Hair follicular keratinocyte (primary cell): ENCODE data around the gene CHTF8. TPM values are rescaled to one million over a fixed set of nuclear protein-coding genes. Genes with fewer than 3 reads are reported as not detected.

Source experiments
- total RNA-seq: library from RNA; depleted of rRNA; stranded (reverse); fragments of >200 nt; gene quantifications from 2 replicates; pipeline ENCODE4 v1.2.3, GENCODE V29; 2015

CHTF8 gene, protein sequence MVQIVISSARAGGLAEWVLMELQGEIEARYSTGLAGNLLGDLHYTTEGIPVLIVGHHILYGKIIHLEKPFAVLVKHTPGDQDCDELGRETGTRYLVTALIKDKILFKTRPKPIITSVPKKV
- total RNA-seq, result 53.3 and 61.4 TPM in 2 replicates

GRCh38 chr16:69132424-69133252 is at the start of gene CHTF8, which contains the start of gene UTP4:
TSS of gene CHTF8 (minus strand) at chr16:69132588. CDS start at chr16:69121458, 11,130 bp downstream.
TSS of gene UTP4 (plus strand) at chr16:69132649. CDS start at chr16:69133460, 811 bp downstream.

DNA sequence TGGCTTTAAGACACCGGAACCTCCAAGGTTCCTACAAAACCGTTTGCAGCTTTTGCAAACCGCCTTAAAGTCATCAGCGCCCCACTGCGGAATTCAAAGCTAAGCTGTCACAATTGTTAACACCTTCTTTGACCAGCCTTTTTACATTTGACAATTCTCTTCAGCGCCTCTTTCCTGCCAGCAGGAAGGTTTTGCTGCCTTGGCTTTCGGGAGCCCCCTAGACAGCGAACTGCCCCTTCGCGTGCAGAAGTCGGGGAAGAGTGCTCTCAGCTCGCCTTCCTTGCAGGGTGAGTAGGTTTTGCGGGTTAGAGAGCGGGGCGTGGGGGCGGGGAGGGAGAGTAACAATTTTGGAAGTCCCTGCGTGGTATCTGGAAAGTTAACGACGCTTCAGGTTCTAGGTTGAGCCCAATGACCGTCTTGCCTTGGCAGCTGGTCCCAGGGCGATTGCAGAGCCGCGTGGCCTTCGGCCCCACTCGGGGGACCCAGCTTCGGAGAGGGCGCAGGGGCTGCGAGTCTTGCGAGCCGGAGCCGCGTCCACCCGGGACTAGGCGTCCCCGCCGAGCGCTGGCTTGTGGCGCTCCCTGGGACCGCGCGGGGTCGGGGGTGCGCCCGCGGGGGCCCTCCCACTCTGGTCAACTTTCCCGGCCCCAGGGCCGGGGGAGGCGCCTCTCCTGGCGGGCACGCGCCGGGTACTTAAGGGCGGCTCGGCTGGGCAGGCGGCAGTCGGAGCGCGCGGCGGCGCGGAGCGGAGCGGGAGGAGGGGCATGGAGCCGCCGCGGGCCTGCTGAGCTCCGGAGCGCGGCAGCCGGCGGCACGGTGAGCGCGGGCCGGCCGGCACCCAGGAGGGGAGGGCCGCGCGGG is 26.7 kb downstream of the CHTF8 start, which contains the start of gene HAS3:
HAS3 (plus strand) TSS at position 153 of the 861 bp plus-strand sequence. CDS start 3,743 bp downstream, outside the sequence.

Other genes starting within 250 kb of the CHTF8 start
- gene HAS3, start 26.9 kb downstream of the CHTF8 start, total RNA-seq, result 58.4 and 75.7 TPM in 2 replicates
- gene UTP4, start 61 bp upstream of the CHTF8 start, total RNA-seq, result 16.6 and 36.1 TPM in 2 replicates
- 19.3 and 24.6 TPM in 2 replicates for gene SNTB2, start 54.6 kb upstream of the CHTF8 start, total RNA-seq
- 41.7 and 42.4 TPM in 2 replicates for gene VPS4A, start 178.8 kb upstream of the CHTF8 start, total RNA-seq
- gene PDF, start 198.0 kb upstream of the CHTF8 start, total RNA-seq, result 21.2 and 34.5 TPM in 2 replicates
- gene COG8, start 207.0 kb upstream of the CHTF8 start, total RNA-seq, result 30.9 and 32.8 TPM in 2 replicates
- gene NIP7, start 207.2 kb upstream of the CHTF8 start, total RNA-seq, result 29.1 and 40.4 TPM in 2 replicates
- not detected in 2 replicates for gene TMED6, start 219.2 kb upstream of the CHTF8 start, total RNA-seq